Measurements from ENCODE around the gene HOXA3.

HOXA3 gene

GRCh38 chr7:27126596-27127327 lies 25.6 kb downstream of the HOXA3 start:
- DNase-seq: no peak

GRCh38 chr7:27125986-27126394 lies 26.4 kb downstream of the HOXA3 start:
- DNase-seq: no peak

GRCh38 chr7:27124902-27125689 lies 27.3 kb downstream of the HOXA3 start:
- no peak for DNase-seq

GRCh38 chr7:27124096-27124901 lies 28.1 kb downstream of the HOXA3 start:
- DNase-seq: no peak

- DNase-seq: no peak
Observed at GRCh38 chr7:27123477-27124053, 28.8 kb downstream of the HOXA3 start.

GRCh38 chr7:27123007-27123476 lies 29.3 kb downstream of the HOXA3 start:
- no peak for DNase-seq

- DNase-seq: no peak
Observed at GRCh38 chr7:27122077-27122910, 30.1 kb downstream of the HOXA3 start.

GRCh38 chr7:27121684-27122076 lies 30.7 kb downstream of the HOXA3 start:
- DNase-seq: no peak

- DNase-seq: no peak
Observed at GRCh38 chr7:27119412-27119911, 32.9 kb downstream of the HOXA3 start.

GRCh38 chr7:27118580-27118979 lies 33.8 kb downstream of the HOXA3 start:
- DNase-seq: no peak

GRCh38 chr7:27117887-27118491 lies 34.4 kb downstream of the HOXA3 start:
- no peak for DNase-seq

- DNase-seq: no peak
Observed at GRCh38 chr7:27116962-27117886, 35.2 kb downstream of the HOXA3 start.

GRCh38 chr7:27116031-27116961 lies 36.1 kb downstream of the HOXA3 start:
- DNase-seq: no peak

GRCh38 chr7:27115221-27116026 lies 37.0 kb downstream of the HOXA3 start:
- DNase-seq: no peak

GRCh38 chr7:27114881-27115220 lies 37.5 kb downstream of the HOXA3 start:
- no peak for DNase-seq

GRCh38 chr7:27113991-27114769 lies 38.2 kb downstream of the HOXA3 start:
- no peak for DNase-seq

All from T-helper 1 cell (primary cell).